GM23338 (cell line): ENCODE data around the gene LRWD1. TPM values are rescaled to one million over a fixed set of nuclear protein-coding genes. Genes with fewer than 3 reads are reported as not detected.
A peak's percentile ranks its signal among the peaks of the same experiment; 100 is the strongest.

Source experiments
- ATAC-seq: fragments of 200-7000 bp; cut with Tn5 transposase; 3 replicates; pipeline ENCODE4 v1.9.1; 2020
- DNase-seq: peaks from one replicate; pipeline ENCODE4 v3.0.0-alpha.2; 2015; ENCODE audit warnings: low spot score
- H2AFZ ChIP-seq: fragments of 200-600 bp; sonication (generic); 2 replicates; pipeline ENCODE4 v1.8.0; 2016; ENCODE audit warnings: antibody characterized with exemption, mild to moderate bottlenecking, moderate library complexity
- H3F3A ChIP-seq: fragments of 200-600 bp; sonication (generic); replicated peaks from 2 replicates; pipeline ENCODE4 v1.8.0; 2017; ENCODE audit warnings: antibody characterized with exemption, mixed run types, low read depth
- H3K27ac ChIP-seq: fragments of 200-600 bp; sonication (generic); 2 replicates; pipeline ENCODE4 v1.6.1; 2016; ENCODE audit warnings: low read depth
- H3K27me3 ChIP-seq: fragments of 200-600 bp; sonication (generic); 2 replicates; pipeline ENCODE4 v1.8.0; 2016; ENCODE audit warnings: mild to moderate bottlenecking, mixed run types, moderate library complexity; ENCODE audit not compliant: insufficient read depth
- H3K36me3 ChIP-seq: fragments of 200-600 bp; sonication (generic); 2 replicates; pipeline ENCODE4 v1.8.0; 2016; ENCODE audit warnings: mild to moderate bottlenecking; ENCODE audit not compliant: insufficient read depth
- H3K4me1 ChIP-seq: fragments of 200-600 bp; sonication (generic); 2 replicates; pipeline ENCODE4 v1.8.0; 2016; ENCODE audit warnings: mild to moderate bottlenecking, moderate library complexity; ENCODE audit not compliant: insufficient read depth
- H3K4me2 ChIP-seq: fragments of 200-600 bp; sonication (generic); 2 replicates; pipeline ENCODE4 v1.7.1; 2017; ENCODE audit warnings: mixed run types
- H3K4me3 ChIP-seq: fragments of 200-600 bp; sonication (generic); 2 replicates; pipeline ENCODE4 v1.6.1; 2016; ENCODE audit warnings: mixed run types
- H3K79me2 ChIP-seq: fragments of 200-600 bp; sonication (generic); replicated peaks from 2 replicates; pipeline ENCODE4 v1.8.0; 2017; ENCODE audit warnings: mild to moderate bottlenecking; ENCODE audit not compliant: insufficient read depth
- H3K9me2 ChIP-seq: fragments of 200-600 bp; sonication (generic); 2 replicates; pipeline ENCODE4 v1.8.0; 2017; ENCODE audit not compliant: insufficient read depth
- H4K20me1 ChIP-seq: fragments of 200-600 bp; sonication (generic); replicated peaks from 2 replicates; pipeline ENCODE4 v1.8.0; 2017; ENCODE audit warnings: mild to moderate bottlenecking; ENCODE audit not compliant: insufficient read depth
- H3K27ac Mint-ChIP-seq: 2 replicates; pipeline ENCODE4 v1.8.0; 2020; ENCODE audit warnings: inconsistent platforms, mild to moderate bottlenecking, moderate library complexity, mixed read lengths
- H3K27me3 Mint-ChIP-seq: 3 replicates; pipeline ENCODE4 v1.8.0; 2022; ENCODE audit warnings: low read depth, mild to moderate bottlenecking, moderate library complexity, mixed read lengths, inconsistent platforms; ENCODE audit not compliant: insufficient read depth, poor library complexity
- H3K36me3 Mint-ChIP-seq: 3 replicates; pipeline ENCODE4 v1.8.0; 2021; ENCODE audit warnings: low read depth, mild to moderate bottlenecking, inconsistent platforms, moderate library complexity, mixed read lengths
- H3K4me1 Mint-ChIP-seq: 3 replicates; pipeline ENCODE4 v1.8.0; 2020; ENCODE audit warnings: mild to moderate bottlenecking, inconsistent platforms, mixed read lengths
- H3K4me3 Mint-ChIP-seq: 3 replicates; pipeline ENCODE4 v1.8.0; 2021; ENCODE audit warnings: moderate library complexity, mild to moderate bottlenecking, inconsistent platforms, mixed read lengths
- H3K9me3 Mint-ChIP-seq: 3 replicates; pipeline ENCODE4 v1.8.0; 2020; ENCODE audit warnings: moderate library complexity, mild to moderate bottlenecking, inconsistent platforms, mixed read lengths
- CREB1 ChIP-seq: fragments of 250-450 bp; sonication (Bioruptor Pico); IDR thresholded peaks from 2 replicates; pipeline ENCODE4 v1.5.0; 2020; ENCODE audit warnings: low read depth, mild to moderate bottlenecking, moderate library complexity
- CTCF ChIP-seq, 2 experiments: fragments of 200-600 bp in 1 of 2; sonication (generic) in 1 of 2; conservative IDR thresholded peaks; 2 replicates each; pipeline versions ENCODE4 v1.5.1 to v1.6.1; 2016 to 2017; ENCODE audit warnings: antibody characterized with exemption in 2 of 2, low read depth in 2 of 2, mild to moderate bottlenecking in 2 of 2, moderate library complexity in 1 of 2
- EZH2 ChIP-seq: fragments of 200-600 bp; sonication (generic); IDR thresholded peaks from one replicate; pipeline ENCODE4 v1.8.0; 2017; ENCODE audit warnings: antibody characterized with exemption, mild to moderate bottlenecking, low read depth; ENCODE audit not compliant: unreplicated experiment
- JUNB ChIP-seq: IDR thresholded peaks from one replicate; pipeline ENCODE4 v1.6.1; 2016; ENCODE audit warnings: antibody characterized with exemption; ENCODE audit not compliant: unreplicated experiment
- NANOG ChIP-seq: IDR thresholded peaks from 2 replicates; pipeline ENCODE4 v1.6.1; 2016; ENCODE audit warnings: antibody characterized with exemption, borderline replicate concordance
- POLR2AphosphoS5 ChIP-seq: IDR thresholded peaks from 2 replicates; pipeline ENCODE4 v1.6.1; 2016; ENCODE audit warnings: antibody characterized with exemption, low read depth
- REST ChIP-seq: IDR thresholded peaks from one replicate; pipeline ENCODE4 v1.6.1; 2018; ENCODE audit warnings: antibody characterized with exemption; ENCODE audit not compliant: unreplicated experiment
- STAT1 ChIP-seq: IDR thresholded peaks from one replicate; pipeline ENCODE4 v1.6.1; 2016; ENCODE audit warnings: antibody characterized with exemption; ENCODE audit not compliant: unreplicated experiment
- ZNF114 ChIP-seq: fragments of 250-450 bp; sonication (Bioruptor Pico); IDR thresholded peaks from 2 replicates; pipeline ENCODE4 v1.5.0; 2020; ENCODE audit warnings: mild to moderate bottlenecking, moderate library complexity
- ZNF462 ChIP-seq: fragments of 250-450 bp; sonication (Bioruptor Pico); IDR thresholded peaks from 2 replicates; pipeline ENCODE4 v1.5.0; 2020; ENCODE audit warnings: mild to moderate bottlenecking, moderate library complexity
- polyA plus RNA-seq: library from polyadenylated mRNA; unstranded; fragments of >200 nt; fragmentation: Nextera tagmentation; extraction: Ambion mirVana; gene quantifications from 2 replicates; pipeline ENCODE4 v1.2.1, GENCODE V29; 2016
- total RNA-seq: library from RNA; depleted of rRNA; stranded (reverse); fragments of >200 nt; shearing (Covaris generic); gene quantifications from 2 replicates; pipeline ENCODE4 v1.2.3, GENCODE V29; 2014

Gene LRWD1
- total and polyA plus RNA-seq, 2 experiments from 2014 or later: 24.0 to 55.2 TPM

- peak overlapping the region; percentile 99 for H3K4me3 ChIP-seq
- no peaks in the 10 kb centered on the region for H3K27me3 ChIP-seq
- H3K9me2 ChIP-seq: no peaks in the 10 kb centered on the region
- H3K27ac ChIP-seq: no peak overlapping the region
- H2AFZ ChIP-seq: no peak overlapping the region
- peaks cover 6% of the 10 kb centered on the region; the same call in 1 of the 2 replicates for H3F3A ChIP-seq
- peaks cover 3% of the 10 kb centered on the region; the same call in 1 of the 3 replicates for H3K9me3 Mint-ChIP-seq
- DNase-seq (no peak), ATAC-seq (no peak)
- H3K4me1 Mint-ChIP-seq: peaks cover 18% of the 10 kb centered on the region
- H3K27ac Mint-ChIP-seq: no peak overlapping the region
- H3K4me1 ChIP-seq: 0 out of 2 replicates have a peak, but pooled peaks cover 11% of the 10 kb centered on the region
- peak overlapping the region; percentile 98 for H3K4me2 ChIP-seq
- peak overlapping the region; percentile 98 for H3K4me3 Mint-ChIP-seq
- H3K36me3 Mint-ChIP-seq: peaks cover 16% of the 10 kb centered on the region
- H3K36me3 ChIP-seq: no peaks in the 10 kb centered on the region
- H3K79me2 ChIP-seq: peaks cover 21% of the 10 kb centered on the region
- peaks cover 4% of the 10 kb centered on the region; the same call in 1 of the 2 replicates for H4K20me1 ChIP-seq
- TF ChIP-seq ZNF114 (CRISPR knock-in tag) (no peak), CREB1 (CRISPR knock-in tag) (no peak), NANOG (no peak), POLR2AphosphoS5 (no peak), EZH2 (no peak), STAT1 (no peak), CTCF (conservative IDR thresholded peaks at IDR 0.05; ENCODE audit: low read depth in 2 of 2) (no peak), ZNF462 (no peak), REST (no peak), JUNB (no peak)
- peaks cover 19% of the 10 kb centered on the region for H3K27me3 Mint-ChIP-seq
Measured at GRCh38 chr7:102466097-102466496, 1.3 kb downstream of the LRWD1 start.
